AG04450 (cell line): ENCODE data around the gene SAE1. TPM values are rescaled to one million over a fixed set of nuclear protein-coding genes. Genes with fewer than 3 reads are reported as not detected.

Experiments
- CTCF ChIA-PET: fragments of 300-600, 350-600 bp; formaldehyde crosslinking; extraction: SDS; loops from one replicate; lab custom pipeline; 2022; ENCODE audit warnings: antibody characterized with exemption, inconsistent platforms; lab: Charles Lee
- POLR2A ChIA-PET: fragments of 350-600 bp; formaldehyde crosslinking; extraction: SDS; loops from one replicate; lab custom pipeline; 2021; ENCODE audit warnings: antibody characterized with exemption, inconsistent platforms; lab: Yijun Ruan, JAX
- DNase-seq: peaks from one replicate; pipeline ENCODE4 v3.0.0-alpha.2; 2011; ENCODE audit warnings: low read depth, low spot score
- H3K27ac ChIP-seq: one replicate; pipeline ENCODE4 v1.5.1; 2012; ENCODE audit warnings: low read depth, low read length, control low read depth
- H3K27me3 ChIP-seq: one replicate; pipeline ENCODE4 v1.6.0; 2012; ENCODE audit warnings: low read length; ENCODE audit not compliant: control insufficient read depth, insufficient read depth
- H3K4me3 ChIP-seq: 2 replicates; pipeline ENCODE4 v1.5.1; 2011; ENCODE audit warnings: mild to moderate bottlenecking, low read depth, low read length, control low read depth
- H3K9me3 ChIP-seq: 2 replicates; pipeline ENCODE4 v1.5.1; 2012; ENCODE audit warnings: low read length; ENCODE audit not compliant: control insufficient read depth, insufficient read depth
- CTCF ChIP-seq: IDR thresholded peaks from 2 replicates; pipeline ENCODE4 v1.5.1; 2011; ENCODE audit warnings: low read depth, low read length, control low read depth, inconsistent platforms
- polyA plus RNA-seq: library from polyadenylated mRNA; depleted of rRNA; stranded (reverse); fragments of >200 nt; gene quantifications from 2 replicates; pipeline ENCODE4 v1.2.3, GENCODE V29; 2011

SAE1 gene
- polyA plus RNA-seq, 1 experiment, result 165 TPM

DNA sequence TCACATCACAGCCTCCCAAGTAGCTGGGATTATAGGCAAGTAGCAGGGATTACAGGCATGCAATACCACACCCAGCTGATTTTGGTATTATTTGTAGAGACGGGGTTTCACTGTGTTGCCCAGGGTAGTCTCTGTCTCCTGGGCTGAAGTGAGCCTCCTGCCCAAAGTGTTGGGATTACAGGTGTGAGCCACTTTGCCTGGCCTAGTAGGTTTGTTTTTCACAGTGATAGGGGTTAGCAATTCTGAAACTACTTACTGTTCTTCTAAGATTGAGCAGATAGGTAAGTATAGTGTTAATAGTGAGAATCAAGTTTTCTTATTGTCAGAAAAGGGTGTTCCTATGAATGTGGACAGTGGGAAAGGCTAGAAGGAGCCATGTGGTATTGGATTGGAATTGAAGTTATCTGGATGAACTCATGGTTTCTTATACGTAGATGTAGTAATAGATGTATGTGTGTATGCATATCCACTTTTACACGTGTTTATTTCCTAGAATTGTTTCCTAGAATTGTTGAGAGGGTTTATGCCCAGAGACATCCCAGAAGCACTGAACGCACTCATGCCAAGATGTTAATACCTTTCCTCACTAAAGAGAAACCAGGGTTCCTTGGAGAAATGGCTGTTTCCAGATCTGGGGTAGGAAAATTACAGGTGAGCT, 49.1 kb downstream of the SAE1 start:
- TF ChIP-seq CTCF, result no peak
- no peaks in the 10 kb centered on the region for H3K9me3 ChIP-seq
- CTCF ChIA-PET, result interaction anchor here (1.1 to 3.2 kb wide), 3 partner anchors 31 to 67 kb away, joined by 4 to 20 read pairs (median 16); no protein-coding TSS in a partner anchor
- H3K27ac ChIP-seq, result no peak overlapping the region
- no peaks in the 10 kb centered on the region for H3K27me3 ChIP-seq
- DNase-seq, result no peak
- H3K4me3 ChIP-seq, result no peak overlapping the region
- POLR2A ChIA-PET, result no interaction called here

DNA sequence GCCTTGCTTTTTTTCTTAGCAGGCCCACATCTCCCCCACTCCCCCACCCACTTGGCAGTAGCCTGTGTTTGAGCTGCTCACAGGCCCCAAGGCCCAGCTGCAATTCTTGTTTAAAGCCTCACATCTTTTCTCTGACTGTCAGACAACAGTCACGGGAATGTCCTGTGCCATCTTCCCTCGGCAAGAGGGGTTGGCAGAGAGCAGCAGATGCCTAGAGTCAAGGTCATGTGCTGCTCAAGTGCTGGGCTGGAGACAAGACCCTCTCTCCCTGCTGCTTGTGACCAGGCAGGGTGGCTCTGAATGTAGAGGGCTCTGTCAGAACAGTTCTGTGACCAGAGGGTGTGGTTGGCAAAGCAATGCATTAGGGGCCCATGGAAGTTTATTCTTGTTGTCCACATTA, 53.0 kb downstream of the SAE1 start:
- Histone ChIP-seq H3K27me3 (no peaks in the 10 kb centered on the region), H3K27ac (no peak overlapping the region), H3K9me3 (no peaks in the 10 kb centered on the region), H3K4me3 (no peak overlapping the region)
- POLR2A ChIA-PET, result no interaction called here
- CTCF ChIA-PET, result no interaction called here
- TF ChIP-seq CTCF, result no peak
- no peak for DNase-seq

DNA sequence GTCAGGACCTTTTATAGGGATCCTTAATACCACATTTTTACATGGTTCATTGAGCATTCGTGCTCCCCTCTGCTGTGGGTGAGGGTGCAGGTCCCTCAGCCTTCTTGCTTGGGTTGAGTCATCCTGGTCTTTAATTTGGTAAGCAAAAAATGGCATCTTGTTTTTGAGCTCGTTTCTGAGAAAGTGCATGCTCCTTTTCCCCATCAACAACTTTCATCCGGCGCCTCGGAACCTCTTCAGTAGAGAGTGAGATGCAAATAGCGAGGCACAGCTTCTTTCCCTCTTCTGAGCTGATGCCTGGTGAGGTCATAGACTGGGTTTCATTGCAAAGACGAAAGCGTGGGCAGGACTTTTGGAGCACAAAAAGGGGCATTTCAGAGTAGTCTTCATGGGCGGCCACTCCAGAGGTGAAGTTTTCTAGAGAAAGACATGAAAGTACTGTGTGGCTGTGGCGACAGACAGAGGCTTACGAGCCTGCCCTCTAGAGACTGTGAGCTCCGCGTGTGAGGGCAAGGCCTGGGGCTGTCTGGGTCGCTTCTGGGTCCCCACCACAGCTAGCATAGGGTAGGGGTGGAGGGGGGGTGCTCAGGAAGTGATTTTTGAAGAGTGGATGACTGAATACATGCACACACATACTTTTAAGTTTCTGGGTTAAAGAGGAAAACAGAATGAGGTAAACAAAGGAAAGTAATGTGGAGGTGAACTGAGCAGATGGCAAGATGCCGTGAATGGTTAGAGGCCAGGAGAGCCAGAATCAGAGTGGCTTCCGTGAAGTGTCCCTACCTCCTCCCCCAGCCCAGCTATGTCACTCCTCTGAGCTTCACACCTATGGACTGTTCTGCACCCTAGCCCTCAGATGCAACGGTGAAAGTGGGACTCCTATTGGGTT, 56.1 kb downstream of the SAE1 start:
- CTCF ChIA-PET, result interaction anchor here (0.6 to 1.7 kb wide), 5 partner anchors 24 to 60 kb away, joined by 3 to 6 read pairs (median 3); no protein-coding TSS in a partner anchor
- POLR2A ChIA-PET, result interaction anchor here (0.9 kb wide), 1 partner anchor 101 kb away, joined by 5 read pairs; no protein-coding TSS in a partner anchor
- DNase-seq, result no peak

GRCh38 chr19:47187335-47187655, 56.7 kb downstream of the SAE1 start:
- no peak for DNase-seq
- TF ChIP-seq CTCF, result no peak
- H3K27me3 ChIP-seq, result no peaks in the 10 kb centered on the region
- CTCF ChIA-PET, result interaction anchor here (0.6 to 1.7 kb wide), 5 partner anchors 23 to 59 kb away, joined by 3 to 6 read pairs (median 4); no protein-coding TSS in a partner anchor
- POLR2A ChIA-PET, result no interaction called here
- no peak overlapping the region for H3K27ac ChIP-seq
- no peak overlapping the region for H3K4me3 ChIP-seq
- H3K9me3 ChIP-seq, result no peaks in the 10 kb centered on the region

More for the DNA sequence above, 56.1 kb downstream of the SAE1 start:
- TF ChIP-seq CTCF, result no peak
- Histone ChIP-seq H3K27ac (no peak overlapping the region), H3K9me3 (no peaks in the 10 kb centered on the region), H3K4me3 (no peak overlapping the region), H3K27me3 (no peaks in the 10 kb centered on the region)
